ENCODE results near the gene MIDN.

GRCh38 chr19:1274081-1274851 lies 25.9 kb downstream of the MIDN start:
- TF ChIP-seq, protein P1, sequence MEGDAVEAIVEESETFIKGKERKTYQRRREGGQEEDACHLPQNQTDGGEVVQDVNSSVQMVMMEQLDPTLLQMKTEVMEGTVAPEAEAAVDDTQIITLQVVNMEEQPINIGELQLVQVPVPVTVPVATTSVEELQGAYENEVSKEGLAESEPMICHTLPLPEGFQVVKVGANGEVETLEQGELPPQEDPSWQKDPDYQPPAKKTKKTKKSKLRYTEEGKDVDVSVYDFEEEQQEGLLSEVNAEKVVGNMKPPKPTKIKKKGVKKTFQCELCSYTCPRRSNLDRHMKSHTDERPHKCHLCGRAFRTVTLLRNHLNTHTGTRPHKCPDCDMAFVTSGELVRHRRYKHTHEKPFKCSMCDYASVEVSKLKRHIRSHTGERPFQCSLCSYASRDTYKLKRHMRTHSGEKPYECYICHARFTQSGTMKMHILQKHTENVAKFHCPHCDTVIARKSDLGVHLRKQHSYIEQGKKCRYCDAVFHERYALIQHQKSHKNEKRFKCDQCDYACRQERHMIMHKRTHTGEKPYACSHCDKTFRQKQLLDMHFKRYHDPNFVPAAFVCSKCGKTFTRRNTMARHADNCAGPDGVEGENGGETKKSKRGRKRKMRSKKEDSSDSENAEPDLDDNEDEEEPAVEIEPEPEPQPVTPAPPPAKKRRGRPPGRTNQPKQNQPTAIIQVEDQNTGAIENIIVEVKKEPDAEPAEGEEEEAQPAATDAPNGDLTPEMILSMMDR (conservative IDR thresholded peaks at IDR 0.05; ENCODE audit: low read depth, low read length) = no peak
- TF ChIP-seq POLR2A (IDR thresholded peaks at IDR 0.05; ENCODE audit: low read depth, low read length) (no peak), CEBPB (IDR thresholded peaks at IDR 0.05; ENCODE audit: low read depth, low read length) (no peak), FOS (IDR thresholded peaks at IDR 0.05; ENCODE audit: low read depth, low read length) (no peak), MAZ (IDR thresholded peaks at IDR 0.05; ENCODE audit: borderline replicate concordance, low read depth, low read length) (no peak), RAD21 (IDR thresholded peaks at IDR 0.05; ENCODE audit: low read length) (no peak), MAFK (IDR thresholded peaks at IDR 0.05; ENCODE audit: low read depth, low read length) (no peak), RCOR1 (IDR thresholded peaks at IDR 0.05; ENCODE audit: insufficient replicate concordance, low read length) (no peak)
- TF ChIP-seq, protein P2, sequence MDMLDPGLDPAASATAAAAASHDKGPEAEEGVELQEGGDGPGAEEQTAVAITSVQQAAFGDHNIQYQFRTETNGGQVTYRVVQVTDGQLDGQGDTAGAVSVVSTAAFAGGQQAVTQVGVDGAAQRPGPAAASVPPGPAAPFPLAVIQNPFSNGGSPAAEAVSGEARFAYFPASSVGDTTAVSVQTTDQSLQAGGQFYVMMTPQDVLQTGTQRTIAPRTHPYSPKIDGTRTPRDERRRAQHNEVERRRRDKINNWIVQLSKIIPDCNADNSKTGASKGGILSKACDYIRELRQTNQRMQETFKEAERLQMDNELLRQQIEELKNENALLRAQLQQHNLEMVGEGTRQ (IDR thresholded peaks at IDR 0.05; ENCODE audit: low read depth, low read length) = peak; percentile 1; the same call in 1 of the 2 replicates
